ENCODE measurements around the gene TUBB2B.

The TUBB2B gene

DNA sequence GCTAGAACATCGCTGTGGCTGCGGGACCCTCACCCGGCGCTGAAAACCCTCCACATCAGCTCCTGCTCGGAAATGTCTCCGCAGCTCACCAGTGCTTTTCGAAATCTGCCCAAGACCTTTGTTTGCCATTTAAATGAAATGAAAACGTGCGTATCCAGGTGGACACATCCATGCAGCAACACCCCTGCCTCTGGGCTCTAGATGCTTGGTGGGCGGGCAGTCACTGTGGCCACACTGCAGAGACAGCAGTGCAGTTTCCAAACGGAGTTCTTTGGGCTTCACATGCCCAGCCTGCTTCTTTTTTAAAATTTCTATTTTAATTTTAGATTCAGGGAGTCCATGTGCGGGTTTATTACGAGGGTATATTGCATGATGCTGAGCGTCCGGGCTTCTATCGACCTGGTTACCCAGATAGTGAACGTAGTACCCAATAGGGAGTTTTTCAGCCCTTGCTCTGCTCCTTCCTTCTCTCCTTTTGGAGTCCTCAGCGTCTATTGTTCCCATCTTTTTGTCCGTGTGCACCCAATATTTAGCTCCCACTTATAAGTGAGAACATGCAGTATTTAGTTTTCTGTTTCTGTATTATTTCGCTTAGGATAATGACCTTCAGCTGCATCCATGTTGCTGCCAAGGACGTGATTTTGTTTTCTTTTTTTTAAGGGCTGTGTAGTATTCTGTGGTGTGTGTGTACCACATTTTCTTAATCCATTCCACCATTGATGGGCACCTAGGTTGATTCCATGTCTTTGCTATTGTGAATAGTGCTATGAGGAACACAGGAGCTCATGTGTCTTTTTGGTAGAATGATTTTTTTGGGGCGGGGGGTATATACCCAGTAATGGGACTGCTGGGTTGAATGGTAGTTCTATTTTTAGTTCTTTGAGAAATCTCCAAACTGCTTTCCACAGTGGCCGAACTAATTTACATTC is 4.8 kb upstream of the TUBB2B start:
- peak; percentile 50 for DNase-seq

DNA sequence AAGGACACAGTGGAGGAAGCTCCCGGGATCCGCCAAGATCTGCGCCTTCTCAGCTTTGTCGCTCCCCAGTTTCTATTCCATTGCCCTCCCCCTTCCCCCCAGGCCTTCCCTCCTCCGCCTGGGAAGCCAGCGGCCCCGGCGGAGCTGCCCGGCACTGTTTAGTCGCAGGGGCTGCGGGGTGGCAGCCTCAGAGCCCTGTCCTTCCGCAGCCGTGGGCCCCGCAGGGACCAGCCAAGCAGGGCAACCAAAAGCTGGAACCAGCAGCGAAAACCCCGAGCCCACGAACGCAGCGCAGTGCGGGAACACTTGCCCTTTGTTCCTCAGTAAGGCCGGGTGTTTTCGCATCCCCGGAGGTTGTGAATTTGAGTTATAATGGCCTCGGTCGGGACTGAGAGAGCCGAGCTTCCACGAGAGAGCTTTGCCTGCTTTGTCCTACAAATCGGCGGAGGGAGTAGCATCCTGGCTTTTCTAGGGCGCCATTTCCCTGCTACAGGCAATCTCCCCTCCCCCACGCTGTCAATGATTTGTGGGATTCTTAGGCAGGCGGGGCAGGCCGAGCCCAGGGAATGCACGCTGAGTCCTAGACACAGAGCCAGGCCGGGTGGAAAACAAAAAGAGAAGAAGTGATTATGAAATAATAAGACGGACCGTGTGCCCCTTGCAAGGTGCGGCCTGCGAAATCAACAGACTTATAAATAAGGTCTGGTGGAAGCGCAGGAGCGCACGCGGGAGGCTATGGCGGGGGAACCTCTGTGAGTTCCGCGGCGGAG is 4.0 kb upstream of the TUBB2B start:
- peak; percentile 98 for DNase-seq

DNA sequence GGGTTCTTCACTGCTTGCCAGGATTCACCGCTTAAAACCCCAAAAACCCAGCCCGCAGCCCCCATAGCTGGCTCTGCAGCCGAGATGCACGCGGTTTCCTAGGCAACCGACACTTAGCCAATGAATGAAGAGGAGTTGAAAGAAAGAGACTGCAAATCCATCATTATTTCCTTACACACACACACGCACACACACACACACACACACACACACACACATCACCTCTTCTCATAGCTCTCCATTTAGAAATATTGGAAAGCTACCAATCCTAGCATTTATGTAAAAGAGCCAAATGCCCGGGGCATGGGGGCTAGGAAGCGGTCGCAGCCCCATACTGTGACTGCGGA is 3.4 kb upstream of the TUBB2B start:
- peak; percentile 90 for DNase-seq

GRCh38 chr6:3230256-3230882 is 2.9 kb upstream of the TUBB2B start:
- DNase-seq = no peak

GRCh38 chr6:3229566-3230178 is 2.2 kb upstream of the TUBB2B start:
- DNase-seq = peak; percentile 79

DNA sequence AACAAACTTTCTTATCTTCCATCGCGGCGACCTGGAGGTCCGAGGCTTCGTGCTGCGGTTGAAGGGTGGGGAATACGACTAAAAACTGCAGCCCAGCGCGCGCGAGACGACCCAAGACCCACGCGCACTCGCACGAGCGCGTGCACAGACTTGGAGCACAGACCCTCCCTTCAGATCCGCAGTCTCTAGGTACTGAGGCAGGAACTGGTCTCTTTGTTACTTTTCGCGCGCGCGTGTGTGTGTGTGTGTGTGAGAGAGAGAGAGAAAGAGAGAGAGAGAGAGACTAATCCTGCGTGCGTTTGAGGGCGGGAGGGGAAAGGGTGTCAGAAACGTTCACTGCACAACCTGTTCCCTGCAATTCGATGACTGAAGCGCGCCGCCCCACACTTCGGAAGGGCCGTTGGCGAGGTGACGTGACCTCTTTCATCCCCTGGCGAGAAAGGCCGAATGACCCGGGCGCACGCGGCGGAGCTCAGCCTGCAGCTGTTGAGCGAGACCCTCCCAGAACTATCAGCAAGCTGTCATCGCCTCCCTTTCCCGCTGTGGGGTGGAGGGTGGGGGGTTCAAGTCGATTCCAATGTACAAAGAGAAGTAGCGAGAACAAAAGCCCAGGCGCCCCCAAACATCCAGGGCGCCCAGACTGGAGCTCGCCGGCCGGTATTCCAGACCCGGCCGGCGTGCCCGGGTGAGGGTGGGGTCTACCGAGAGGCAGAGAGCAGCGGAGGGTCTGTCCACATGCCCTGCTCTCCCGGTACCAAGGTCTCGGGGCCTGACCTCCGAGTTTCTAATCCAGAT is 1.5 kb upstream of the TUBB2B start:
- DNase-seq = peak; percentile 69

GRCh38 chr6:3228046-3228671 is 706 bp upstream of the TUBB2B start:
- peak; percentile 94 for DNase-seq

DNA sequence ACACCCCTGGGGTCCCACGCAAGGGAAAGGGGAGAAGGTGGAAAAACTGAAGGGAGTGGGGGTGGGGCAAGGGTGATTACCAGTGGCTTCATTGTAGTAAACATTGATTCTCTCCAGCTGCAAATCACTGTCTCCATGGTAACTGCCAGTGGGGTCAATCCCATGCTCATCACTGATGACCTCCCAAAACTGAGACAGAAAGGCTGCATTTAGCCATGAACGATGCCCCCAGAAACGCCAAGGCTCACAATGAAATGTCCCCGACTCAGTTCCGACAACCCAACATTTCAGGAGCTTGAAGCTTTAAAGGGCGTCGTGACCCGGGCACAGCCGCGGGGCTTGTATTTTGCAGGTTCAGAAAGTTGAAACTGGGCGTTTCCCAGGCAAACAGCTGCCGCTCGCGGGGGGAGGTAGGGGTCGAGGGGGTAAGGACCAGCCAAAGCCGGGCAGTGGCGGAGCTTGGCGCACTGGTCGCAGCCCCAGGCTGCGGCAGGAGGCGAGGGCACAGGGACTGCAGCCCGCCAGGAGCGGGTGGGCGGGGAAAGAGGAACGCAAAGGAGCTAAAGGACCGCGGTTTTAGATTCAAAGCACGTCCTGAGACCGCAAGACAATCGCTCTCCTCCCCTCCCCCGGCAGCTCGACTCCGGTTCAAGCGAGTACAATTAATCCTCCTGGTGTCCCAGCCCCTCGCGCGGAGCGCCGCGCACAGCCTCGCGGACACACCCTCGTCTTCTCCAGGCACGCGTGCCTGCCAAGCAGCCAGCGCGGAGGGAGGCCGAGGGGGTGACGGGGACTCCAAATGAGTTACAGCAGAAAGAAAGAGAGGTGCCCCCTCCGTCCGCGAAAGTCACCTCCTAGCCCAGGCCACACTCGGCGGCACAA is 731 bp downstream of the TUBB2B start:
- peak; percentile 53 for DNase-seq

GRCh38 chr6:3226042-3226441 is 1.4 kb downstream of the TUBB2B start:
- no peak for DNase-seq

DNA sequence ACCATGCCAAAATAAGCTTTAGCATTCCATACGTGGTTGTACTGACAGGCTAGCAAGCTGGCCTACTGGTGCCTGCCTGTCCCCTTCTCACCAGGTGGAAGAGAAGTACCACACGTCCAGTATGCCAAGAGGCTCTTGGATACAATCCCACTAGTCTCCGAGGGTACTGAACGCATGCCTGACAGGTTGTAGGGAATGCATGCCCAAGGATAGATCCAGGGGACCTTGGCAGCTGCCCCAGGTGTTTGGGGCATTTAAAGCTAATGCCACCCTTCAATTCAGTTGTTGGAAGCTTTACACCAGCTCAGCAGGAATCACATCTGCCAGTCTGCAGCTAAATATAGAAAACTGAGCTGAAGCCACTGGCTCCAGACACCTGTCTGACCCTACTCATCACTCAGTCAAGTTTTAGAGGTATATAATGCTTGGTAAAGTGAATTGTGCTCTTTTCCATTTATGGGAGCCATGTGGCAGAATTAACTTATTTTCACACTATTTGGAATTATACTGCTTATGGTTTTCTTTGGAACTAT is 4.9 kb downstream of the TUBB2B start:
- peak; percentile 95 for DNase-seq

DNA sequence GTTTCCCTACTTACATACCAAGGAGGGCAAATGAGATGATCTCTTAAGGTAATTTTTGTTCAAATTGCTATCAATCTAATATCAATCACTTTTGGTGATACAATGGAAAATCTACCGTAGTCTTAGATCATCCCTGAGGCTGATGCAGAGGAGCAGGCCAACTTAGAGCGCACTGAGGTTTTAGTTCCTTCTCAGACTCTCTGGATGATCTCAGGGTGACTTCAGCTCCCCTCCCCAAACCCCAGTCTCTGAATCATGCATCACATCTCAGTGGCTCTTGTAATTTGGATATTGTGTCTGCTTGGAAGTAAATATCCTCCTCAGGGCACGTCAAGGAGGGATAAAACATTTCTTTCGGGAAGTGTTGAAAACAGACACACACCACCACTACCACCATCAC is 5.9 kb downstream of the TUBB2B start:
- DNase-seq = no peak

GRCh38 chr6:3220366-3220765 is 7.1 kb downstream of the TUBB2B start:
- DNase-seq = no peak

- no peak for DNase-seq
Measured at GRCh38 chr6:3218266-3218665, 9.2 kb downstream of the TUBB2B start.

- DNase-seq = no peak
Measured at GRCh38 chr6:3217286-3217685, 10.2 kb downstream of the TUBB2B start.

- DNase-seq = no peak
Measured at GRCh38 chr6:3214898-3215297, 12.6 kb downstream of the TUBB2B start.

DNA sequence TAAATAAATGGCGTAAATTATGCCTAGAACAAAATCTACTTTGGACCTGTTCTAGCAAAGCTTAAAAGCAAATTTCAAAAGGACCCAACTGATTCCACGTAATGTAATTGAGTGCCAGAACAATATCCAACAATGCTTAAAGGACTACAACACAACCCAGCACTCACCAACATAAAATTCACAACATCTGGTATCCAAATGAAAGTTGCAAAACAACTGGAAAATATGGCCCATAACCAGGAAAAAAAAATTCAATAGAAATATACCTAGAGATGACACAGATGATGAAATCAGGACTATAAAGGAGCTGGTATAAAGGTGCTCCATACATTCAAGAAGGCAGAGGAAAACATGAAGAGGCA is 14.1 kb downstream of the TUBB2B start:
- no peak for DNase-seq

GRCh38 chr6:3212261-3212660 is 15.2 kb downstream of the TUBB2B start:
- DNase-seq = no peak

DNA sequence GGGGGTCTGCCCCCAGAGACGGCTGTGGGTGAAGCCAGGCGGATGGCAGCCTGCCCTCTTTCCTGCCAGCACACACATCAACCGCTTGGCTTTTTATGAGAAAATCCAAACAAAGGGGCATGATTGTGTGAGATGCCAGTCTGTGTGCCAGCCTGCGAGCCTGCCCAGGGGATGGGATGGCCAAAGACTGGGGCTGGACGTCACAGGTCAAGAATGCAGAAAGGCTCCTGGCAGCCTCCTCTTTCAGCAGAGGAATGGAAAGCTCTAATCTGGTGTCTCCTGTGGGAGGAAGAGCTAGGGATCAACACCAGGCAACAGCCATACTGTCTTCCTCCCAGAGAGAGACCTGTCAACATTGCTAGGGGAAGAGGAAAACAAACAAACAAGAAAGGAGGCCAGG is 15.8 kb downstream of the TUBB2B start:
- no peak for DNase-seq

GRCh38 chr6:3210024-3210610 is 17.3 kb downstream of the TUBB2B start:
- no peak for DNase-seq

Data from NCI-H2029 treated with DMSO at 0.1 percent for 48 hours (cell line).